ENCODE results near the gene RRP8.

The RRP8 gene

DNA sequence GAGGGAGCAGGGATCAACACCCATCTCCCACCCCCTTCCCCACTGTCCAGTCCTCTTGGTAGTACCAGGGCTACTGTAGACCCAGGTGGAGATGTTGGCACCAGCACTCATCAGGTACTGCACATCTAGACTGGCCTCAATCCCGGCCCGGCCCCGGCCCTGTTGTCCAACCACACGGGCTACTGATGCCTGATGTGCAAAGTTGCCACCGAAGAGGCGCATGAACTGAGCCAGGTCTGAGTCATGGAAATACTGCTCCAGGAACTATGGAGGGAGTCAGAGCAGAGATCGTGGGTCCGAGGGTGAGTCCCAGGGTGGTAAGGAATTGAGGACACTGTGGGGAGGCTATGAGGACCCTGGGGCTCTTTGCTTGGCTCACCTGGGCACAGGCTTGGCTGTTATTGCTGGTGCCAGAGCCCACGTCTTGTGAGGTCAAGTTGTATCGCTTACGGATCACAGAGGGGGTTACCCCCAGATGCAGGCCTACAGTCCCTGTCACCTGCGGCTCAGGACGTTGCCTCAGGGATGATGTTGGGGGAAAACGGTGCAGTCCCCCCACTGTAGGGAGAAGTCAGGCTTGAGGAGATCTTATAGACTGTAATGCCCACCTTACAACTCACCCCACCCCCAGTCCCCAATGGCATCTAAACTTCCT lies 13.3 kb upstream of the RRP8 start:
- no peak for DNase-seq

DNA sequence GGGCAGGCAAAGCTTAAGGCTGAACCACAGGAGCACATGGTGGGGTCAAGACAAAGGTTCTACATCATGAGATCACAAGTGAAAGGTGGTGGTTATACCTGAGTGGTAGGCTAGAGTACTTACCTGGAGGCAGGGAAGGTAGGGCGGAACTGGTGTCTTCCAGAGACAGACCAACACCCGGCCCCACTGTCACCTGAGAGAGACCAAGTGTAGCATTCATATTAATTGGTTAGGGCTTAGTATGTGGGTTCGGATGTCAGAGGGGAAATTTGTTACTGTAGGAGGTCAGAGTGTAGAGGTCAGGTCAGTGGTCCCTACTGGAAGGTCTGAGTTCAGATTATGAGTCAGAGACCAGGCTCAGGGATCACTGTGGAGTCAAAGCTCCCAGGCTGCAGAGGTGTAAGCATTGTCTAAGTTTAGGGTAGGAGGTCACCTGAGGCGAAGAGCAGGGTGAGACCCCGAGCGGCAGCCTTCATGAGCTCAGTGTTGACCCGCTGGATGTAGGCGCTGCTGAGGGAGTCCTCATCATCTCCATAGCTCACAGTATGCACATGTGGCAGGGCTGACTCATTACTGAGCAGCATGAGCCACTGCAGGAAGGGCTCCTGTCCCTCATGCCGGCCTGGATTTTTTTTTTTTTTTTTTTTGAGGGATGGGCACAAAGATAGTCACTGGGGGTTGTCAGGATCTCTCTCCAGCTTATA lies 12.6 kb upstream of the RRP8 start:
- DNase-seq: no peak

DNA sequence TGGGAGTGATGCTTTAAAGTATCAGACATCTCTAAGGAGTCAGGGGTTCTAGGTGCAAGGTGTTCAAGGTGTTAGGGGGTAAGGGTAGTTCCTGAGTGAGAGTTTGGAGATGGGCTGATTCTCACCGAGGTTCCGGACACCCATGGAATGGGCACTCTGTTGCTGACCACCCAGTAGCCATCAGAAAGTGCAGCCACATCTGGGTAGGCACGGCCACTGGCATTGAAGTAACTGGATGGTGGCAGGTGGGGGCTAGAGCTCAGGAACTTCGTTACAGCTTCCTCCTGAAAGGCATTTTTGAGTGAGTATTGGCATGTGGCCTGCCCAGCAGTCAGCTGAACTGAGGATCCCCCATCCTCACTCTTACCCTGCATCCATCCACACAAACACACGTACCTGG lies 11.6 kb upstream of the RRP8 start:
- DNase-seq: no peak

GRCh38 chr11:6614446-6614845 lies 11.0 kb upstream of the RRP8 start:
- no peak for DNase-seq

DNA sequence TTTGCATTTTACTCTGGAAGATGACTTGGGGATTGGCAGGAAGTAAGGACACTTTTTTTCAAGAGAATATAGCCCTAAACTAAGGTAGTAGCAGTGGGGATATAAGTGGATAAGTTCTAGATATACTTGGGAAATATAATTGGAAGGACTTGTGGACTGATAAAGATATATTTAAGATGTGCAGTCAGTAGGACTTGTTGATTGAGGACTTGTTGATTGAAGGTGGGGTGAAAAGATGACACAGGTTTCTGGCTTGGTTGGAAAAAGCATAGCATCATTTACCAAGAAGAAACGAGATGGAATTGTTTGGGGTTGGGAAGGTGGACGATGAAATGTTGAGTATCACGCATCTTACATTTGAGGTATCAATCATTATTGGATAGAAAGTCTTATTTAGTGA lies 10.1 kb upstream of the RRP8 start:
- DNase-seq: no peak

GRCh38 chr11:6612213-6613041 lies 9.0 kb upstream of the RRP8 start, which contains the start of gene TAF10:
TSS of gene TAF10 (minus strand) at chr11:6612216. CDS start at chr11:6612189, 27 bp downstream.
- DNase-seq: peak; percentile 96

DNA sequence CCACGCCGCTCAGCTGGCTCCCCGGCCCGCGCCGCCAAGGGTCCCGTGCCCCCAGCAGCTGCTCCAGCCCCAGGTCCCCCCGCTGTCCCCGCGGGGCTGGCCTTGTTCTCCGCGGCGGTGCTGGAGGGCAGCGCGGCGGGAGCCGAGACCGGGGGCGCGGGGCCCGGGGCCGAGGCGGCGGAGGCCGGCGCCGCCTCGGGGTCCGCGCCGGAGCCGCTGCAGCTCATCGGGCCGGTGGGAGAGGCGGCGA lies 8.5 kb upstream of the RRP8 start:
- DNase-seq: no peak

DNA sequence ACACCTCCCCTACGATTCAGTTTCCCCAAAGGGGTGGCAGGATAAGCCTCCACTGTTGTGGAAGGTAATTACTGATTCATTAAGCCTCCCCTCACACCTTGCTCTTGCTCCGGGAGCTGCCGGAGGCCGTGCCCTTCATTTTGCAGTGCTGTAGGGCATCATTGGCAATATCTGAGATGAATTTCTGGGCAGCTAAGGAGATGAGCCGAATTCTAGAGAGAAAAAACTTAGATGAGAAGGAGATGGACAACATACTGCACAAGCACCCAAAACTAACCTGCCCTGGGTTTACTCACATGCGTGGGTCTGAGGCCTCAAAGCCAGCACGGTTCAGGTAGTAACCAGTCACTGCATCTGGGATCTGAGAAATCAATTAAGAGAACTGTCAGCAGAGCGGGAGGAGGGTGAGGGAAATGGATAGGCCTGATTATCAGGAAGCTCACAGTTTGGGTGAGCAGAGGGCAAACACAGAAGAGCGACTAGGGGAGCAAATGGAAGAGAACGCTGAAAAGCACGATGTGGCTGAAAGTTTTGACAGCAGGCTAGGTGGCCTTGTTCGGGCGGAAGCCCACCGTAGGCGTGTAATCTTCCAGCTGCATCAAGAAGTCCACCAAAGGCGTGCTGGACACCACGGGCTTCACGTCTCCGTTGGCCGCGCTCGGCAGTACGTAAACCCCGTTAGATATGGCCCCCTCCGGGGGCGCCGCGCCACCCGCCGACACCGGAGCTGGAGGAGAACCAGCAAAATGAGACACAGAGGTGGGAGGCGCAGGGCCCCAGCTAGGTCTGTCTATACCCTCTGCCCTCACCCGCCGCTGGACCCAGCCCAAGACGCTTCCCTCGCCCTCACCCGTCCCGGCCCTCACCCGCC lies 7.9 kb upstream of the RRP8 start:
- DNase-seq: no peak

- DNase-seq: no peak
Measured at GRCh38 chr11:6610591-6610990, 7.2 kb upstream of the RRP8 start.

DNA sequence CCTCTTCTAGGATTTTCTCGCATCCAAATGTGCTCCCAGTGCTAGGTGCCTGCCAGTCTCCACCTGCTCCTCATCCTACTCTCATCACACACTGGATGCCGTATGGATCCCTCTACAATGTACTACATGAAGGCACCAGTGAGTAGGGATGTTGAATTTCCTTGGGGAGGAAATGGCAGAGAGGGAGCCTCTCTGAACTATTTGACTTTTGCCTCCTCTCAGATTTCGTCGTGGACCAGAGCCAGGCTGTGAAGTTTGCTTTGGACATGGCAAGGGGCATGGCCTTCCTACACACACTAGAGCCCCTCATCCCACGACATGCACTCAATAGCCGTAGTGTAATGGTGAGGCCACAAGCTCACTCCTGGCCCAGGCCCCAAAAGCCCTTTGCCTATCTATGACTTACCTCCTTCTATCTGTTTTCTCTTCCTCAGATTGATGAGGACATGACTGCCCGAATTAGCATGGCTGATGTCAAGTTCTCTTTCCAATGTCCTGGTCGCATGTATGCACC lies 6.1 kb upstream of the RRP8 start:
- no peak for DNase-seq

GRCh38 chr11:6608726-6609501 lies 5.5 kb upstream of the RRP8 start:
- DNase-seq: no peak

DNA sequence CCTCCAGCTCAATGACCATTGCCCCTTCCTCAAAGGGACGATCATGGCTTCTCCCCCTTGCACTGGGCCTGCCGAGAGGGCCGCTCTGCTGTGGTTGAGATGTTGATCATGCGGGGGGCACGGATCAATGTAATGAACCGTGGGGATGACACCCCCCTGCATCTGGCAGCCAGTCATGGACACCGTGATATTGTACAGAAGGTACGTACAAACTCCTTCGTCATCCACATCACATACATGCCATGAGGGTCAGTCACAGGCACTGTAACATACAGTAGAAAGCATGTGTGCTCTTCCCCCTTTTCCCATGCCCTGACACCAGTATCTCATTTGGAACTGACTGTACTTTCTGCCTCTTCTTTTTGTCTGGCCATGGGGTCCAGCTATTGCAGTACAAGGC lies 4.6 kb upstream of the RRP8 start:
- no peak for DNase-seq

DNA sequence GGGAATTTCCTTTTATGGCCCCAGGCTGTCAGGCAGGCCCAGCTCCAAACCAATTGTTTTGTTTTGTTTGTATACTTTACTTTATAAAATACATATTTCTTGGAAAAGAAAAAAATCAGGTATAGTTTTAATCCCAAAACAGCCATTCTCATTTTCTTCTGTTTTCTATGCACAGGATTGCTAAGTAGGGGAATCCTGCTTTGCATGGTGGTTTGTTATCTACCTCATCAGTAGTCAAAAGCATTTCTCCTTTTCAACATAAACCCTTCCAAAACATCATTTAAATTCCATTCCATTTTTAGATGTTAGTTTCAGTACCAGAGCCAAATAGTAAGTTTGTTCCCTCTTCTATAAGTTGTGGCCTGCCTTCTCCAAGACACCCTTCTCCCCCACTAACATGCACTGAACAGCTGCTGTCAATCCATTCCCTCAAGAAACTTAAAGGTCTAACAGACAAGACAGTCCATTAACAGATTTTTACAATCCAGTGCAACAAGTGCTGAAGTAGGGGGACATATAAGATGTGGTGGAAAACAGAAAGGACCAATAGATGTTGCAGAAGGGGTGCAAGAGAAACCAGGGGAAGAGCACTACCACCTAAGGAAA lies 3.9 kb upstream of the RRP8 start:
- DNase-seq: no peak

DNA sequence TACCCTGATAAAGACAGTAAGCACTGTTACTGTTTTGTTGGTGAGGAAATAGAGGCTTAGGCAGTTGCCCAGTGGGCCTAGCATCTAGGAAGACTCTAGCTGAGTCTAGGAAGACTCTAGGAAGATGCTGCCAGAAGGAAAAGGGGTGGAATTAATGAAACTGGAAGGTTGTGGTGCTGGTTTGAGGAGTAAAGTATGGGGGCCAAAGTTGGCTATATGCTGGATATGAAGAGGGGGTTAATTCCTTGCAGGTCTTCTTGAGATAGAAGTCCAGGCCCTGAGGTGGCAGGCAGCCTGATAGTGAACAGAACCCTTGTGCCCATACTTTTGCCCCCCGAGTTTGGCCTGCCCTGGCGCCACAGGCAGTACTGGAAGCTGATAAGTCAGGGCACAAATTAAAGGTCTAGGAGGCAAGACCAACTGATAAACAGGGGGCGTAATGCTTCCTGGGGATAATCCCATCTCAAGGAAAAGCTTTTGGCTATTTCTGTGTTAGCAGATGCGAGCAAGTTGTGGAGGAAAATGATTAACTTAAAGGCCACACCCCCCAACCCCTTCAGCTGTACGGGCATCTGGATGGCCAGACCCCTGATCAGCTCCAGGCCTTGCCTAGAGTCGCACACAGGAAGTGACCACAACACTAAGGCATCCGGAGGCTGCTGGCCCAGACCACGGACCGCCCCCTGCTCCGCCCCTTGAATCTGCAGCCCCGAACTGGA lies 3.2 kb upstream of the RRP8 start:
- peak; percentile 42 for DNase-seq

- DNase-seq: no peak
Measured at GRCh38 chr11:6604790-6605189, 1.4 kb upstream of the RRP8 start.

DNA sequence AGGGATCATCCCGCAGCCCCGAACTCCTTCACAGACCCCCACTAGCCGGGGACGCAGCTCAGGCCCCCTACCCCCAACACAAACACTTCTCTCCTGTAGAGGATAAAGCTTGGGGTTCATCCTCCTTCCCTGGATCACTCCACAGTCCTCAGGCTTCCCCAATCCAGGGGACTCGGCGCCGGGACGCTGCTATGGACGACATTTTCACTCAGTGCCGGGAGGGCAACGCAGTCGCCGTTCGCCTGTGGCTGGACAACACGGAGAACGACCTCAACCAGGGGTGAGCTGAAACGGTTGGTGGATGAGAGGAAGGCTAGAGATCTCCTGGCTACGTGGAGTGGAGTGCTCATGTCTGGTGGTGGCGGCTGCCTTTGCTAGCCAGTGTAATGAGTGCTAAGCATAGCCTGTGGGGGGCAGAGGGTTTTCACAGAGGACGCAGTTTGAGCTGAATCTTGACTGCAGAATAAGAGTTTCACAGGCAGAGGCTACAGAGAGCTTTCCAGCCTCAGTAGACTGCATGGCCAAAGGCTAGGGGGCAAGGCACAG lies 738 bp upstream of the RRP8 start:
- DNase-seq: no peak

DNA sequence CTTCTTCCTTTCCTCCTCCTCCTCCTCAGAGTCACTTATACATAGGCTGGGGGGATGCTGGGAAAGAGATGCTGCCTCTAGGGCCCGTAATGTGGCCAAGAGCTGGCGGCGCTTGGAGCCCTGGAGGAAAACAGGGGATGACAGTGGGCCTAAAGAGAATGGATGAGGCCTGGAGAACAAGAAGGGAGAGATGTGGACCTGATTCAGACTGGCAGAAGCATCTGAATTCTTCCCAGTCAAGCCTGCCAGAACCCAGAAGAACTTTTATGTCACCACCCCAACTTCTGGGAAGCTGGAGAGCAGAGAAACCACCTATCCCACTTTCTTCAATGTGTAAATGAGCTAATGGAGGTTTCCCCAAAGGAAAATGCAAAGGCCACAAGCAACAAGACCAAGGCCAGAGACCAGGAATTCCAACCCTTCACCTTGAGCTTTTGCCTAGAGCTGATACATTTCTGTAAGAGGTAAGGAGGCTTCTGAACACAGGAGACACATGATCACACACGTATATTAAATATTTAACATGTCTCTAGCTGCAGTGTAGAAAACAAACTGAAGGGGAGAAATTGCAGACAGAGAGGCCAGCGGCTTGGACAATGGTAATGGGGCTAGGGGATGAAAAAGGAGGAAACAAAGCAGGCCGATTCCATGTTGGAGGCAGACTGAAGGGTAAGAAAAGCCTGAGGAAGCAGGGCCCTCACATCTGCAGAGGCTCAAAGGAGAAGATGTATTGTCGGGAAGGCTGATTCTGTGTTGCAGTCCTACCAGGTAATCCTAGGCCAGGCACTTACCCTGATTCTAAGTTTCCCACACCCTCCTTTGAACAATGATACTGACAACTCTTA lies 1.1 kb downstream of the RRP8 start:
- DNase-seq: no peak

DNA sequence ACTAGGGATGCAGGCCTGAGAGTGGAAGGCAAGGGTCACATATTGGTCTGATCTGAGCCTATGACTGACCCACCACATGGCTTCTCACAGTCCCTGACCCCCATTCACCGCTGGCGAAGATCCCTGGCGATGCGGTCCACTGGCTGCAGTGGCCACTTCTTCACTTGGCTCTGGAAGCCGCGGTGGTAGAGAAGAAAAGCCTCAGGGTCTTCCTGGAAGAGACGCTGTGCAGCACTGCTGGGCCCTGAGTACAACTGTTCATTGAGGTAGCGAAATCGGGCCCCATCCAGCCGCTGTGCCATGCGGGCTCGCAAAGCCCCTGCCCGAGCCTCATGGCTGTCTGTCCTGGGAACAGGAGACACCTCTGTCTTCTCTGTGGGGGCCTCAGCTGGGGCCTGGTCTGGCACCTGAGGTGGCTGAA lies 2.4 kb downstream of the RRP8 start:
- DNase-seq: no peak

DNA sequence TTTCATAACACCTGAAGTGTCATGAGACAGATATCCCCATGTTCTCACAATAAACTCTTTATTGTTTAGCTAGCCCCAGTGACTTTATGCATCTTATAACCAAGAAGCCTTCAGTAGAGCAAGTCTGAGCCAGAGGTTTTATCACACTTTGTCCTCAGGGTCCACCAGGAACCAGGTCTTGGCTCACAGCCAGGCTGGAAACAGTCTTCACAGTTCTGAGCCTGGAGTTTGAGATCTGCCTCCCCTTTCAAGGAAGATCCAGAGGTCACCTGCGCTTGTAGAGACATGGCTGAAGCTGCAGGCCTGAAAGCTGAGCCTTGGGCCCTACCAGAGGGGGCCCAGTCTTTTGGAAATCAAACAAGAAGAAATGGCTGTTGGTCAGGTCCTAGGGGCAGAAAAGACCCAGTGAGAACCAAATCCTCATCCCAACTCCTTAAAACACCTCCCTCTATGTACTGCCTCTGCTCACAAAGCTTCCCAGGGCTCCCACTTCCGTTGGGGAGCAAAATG lies 3.5 kb downstream of the RRP8 start:
- DNase-seq: no peak

- no peak for DNase-seq
Measured at GRCh38 chr11:6599449-6599848, 4.0 kb downstream of the RRP8 start.
